ENCODE results near the gene PNISR.

The PNISR gene

DNA sequence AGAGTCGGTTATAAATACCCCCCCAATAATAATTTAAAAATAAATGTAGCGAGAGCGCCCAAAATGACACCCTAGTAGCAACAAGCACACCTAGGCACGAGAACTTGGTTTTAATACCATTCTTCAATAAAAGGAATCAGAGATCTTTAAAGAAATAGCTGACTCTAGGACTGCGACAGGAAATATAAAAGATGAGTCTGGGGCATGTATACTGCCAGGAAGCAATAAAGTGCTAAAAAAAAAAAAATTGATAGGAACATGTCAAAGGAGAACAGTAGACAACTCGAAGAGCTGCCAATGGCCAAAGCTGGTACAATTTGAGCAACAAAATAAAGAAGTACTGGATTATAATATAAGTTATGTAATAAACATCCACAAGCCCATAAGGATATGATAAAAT lies 2.2 kb downstream of the PNISR start:
- H3K27ac ChIP-seq, result no peak overlapping the region
- no peak for TF ChIP-seq ZFX (IDR thresholded peaks at IDR 0.05; ENCODE audit: borderline replicate concordance)
- TF ChIP-seq, protein P1, sequence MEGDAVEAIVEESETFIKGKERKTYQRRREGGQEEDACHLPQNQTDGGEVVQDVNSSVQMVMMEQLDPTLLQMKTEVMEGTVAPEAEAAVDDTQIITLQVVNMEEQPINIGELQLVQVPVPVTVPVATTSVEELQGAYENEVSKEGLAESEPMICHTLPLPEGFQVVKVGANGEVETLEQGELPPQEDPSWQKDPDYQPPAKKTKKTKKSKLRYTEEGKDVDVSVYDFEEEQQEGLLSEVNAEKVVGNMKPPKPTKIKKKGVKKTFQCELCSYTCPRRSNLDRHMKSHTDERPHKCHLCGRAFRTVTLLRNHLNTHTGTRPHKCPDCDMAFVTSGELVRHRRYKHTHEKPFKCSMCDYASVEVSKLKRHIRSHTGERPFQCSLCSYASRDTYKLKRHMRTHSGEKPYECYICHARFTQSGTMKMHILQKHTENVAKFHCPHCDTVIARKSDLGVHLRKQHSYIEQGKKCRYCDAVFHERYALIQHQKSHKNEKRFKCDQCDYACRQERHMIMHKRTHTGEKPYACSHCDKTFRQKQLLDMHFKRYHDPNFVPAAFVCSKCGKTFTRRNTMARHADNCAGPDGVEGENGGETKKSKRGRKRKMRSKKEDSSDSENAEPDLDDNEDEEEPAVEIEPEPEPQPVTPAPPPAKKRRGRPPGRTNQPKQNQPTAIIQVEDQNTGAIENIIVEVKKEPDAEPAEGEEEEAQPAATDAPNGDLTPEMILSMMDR (IDR thresholded peaks at IDR 0.05), result no peak

DNA sequence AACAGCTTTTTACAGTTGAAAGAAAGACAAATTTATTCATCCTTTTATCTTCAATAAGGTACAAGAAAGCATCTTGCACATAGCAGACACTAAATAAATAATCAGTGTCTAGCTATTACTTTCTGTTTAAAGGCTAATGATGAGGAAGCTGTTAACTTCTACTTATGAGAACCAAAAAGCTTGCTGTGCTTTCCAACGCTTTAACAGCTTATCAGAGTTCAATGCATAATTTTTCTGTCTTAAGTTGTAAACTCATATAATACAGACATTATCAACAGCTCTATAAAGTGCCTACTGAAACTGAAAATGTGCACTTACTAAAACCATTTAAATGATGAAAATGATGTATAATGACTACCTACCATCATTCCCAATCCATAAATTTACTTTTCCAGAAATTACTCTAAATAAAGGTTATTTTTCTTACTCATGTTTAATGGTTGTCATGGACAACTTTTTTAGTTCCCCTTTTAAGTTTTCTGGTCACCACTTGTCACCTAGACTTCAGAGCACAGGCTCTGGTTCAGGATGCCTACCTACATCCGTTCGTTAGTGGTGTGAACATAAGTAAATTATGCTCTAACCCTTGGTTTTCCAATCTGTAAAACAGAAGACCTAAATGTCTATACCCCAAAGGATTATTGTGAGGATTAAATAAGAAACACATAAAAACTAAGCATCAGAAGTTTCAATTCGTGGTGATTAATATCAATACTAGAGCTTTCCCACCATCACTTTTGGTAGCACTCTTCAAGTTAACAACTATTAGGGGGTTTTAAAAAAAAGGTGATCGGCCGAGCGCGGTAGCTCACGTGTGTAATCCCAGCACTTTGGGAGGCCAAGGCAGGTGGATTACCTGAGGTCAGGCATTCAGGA lies 8.0 kb downstream of the PNISR start:
- no peak for TF ChIP-seq ZFX (IDR thresholded peaks at IDR 0.05; ENCODE audit: borderline replicate concordance)
- TF ChIP-seq, protein P1 (IDR thresholded peaks at IDR 0.05), result no peak
- no peak overlapping the region for H3K27ac ChIP-seq

DNA sequence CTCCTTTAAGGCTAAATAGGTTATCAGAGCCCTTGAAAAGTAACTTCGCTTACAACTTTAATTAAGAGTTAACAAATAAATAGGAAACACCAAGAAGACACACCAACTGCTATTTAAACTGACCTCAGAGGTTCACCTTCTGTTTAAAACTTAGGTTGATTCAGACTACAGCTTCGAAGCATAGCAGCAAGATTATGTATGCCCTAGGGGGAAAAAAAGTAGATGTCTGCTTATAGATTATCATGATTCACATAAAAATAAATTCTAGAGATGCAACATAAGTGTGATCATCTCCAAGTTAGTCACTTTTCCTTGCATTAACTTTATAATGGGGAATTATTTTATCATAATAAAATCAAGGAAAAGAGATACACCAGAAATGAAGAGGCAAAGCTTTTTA lies 8.9 kb downstream of the PNISR start:
- TF ChIP-seq, protein P1 (IDR thresholded peaks at IDR 0.05), result no peak
- TF ChIP-seq ZFX (IDR thresholded peaks at IDR 0.05; ENCODE audit: borderline replicate concordance), result no peak
- no peak overlapping the region for H3K27ac ChIP-seq

- no peak for TF ChIP-seq ZFX (IDR thresholded peaks at IDR 0.05; ENCODE audit: borderline replicate concordance)
- TF ChIP-seq, protein P1 (IDR thresholded peaks at IDR 0.05), result no peak
Measured at GRCh38 chr6:99415446-99415845, 9.7 kb downstream of the PNISR start.

DNA sequence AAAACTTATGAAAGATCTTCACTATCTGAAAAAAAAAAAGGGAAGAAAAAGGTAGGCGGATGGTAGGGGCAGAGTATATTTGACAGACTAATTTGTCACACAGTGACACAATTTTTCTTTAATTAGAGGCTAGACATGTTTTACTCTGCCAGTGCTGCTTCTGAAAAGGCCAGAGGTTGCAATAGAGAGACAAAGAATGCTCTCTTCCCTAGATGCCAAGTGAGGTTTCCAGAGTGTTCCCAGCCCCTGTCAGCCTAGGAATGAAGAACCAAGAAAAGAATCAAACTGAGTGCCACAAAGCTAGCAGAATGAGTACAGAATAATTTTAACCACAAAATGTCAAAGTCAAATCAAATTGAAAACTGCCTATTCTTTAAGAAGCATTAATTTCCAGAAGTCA lies 13.0 kb downstream of the PNISR start:
- no peak for TF ChIP-seq ZFX (IDR thresholded peaks at IDR 0.05; ENCODE audit: borderline replicate concordance)
- TF ChIP-seq, protein P1 (IDR thresholded peaks at IDR 0.05), result no peak
- no peak overlapping the region for H3K27ac ChIP-seq

More at GRCh38 chr6:99415446-99415845, 9.7 kb downstream of the PNISR start:
- no peak overlapping the region for H3K27ac ChIP-seq

GRCh38 chr6:99409672-99410071 lies 15.4 kb downstream of the PNISR start:
- TF ChIP-seq, protein P1 (IDR thresholded peaks at IDR 0.05), result no peak
- no peak for TF ChIP-seq ZFX (IDR thresholded peaks at IDR 0.05; ENCODE audit: borderline replicate concordance)
- H3K27ac ChIP-seq, result no peak overlapping the region

- H3K27ac ChIP-seq, result no peak overlapping the region
- no peak for TF ChIP-seq ZFX (IDR thresholded peaks at IDR 0.05; ENCODE audit: borderline replicate concordance)
- TF ChIP-seq, protein P1 (IDR thresholded peaks at IDR 0.05), result no peak
Measured at GRCh38 chr6:99407076-99407475, 18.0 kb downstream of the PNISR start.

Data from 22Rv1 (cell line).